Lower lobe of right lung (tissue), 2 donors: Measurements from ENCODE around the gene IQCH. TPM values are rescaled to one million over a fixed set of nuclear protein-coding genes. Genes with fewer than 3 reads are reported as not detected.

Experiments
- ATAC-seq, 2 donors: fragments of 200-7000 bp; cut with Tn5 transposase; one replicate each; pipeline ENCODE4 v1.9.1; 2020 to 2022; ENCODE audit warnings: mild to moderate bottlenecking in 2 of 2, moderate library complexity in 2 of 2
- DNase-seq: peaks from one replicate; pipeline ENCODE4 v3.0.0-alpha.2; 2020
- H3K27ac ChIP-seq: fragments of 200-600 bp; one replicate; pipeline ENCODE4 v1.8.0; 2022
- H3K27me3 ChIP-seq: fragments of 200-600 bp; one replicate; pipeline ENCODE4 v1.8.0; 2022; ENCODE audit warnings: low read depth
- H3K36me3 ChIP-seq: fragments of 200-600 bp; one replicate; pipeline ENCODE4 v1.8.0; 2022; ENCODE audit warnings: mild to moderate bottlenecking
- H3K4me1 ChIP-seq: fragments of 200-600 bp; one replicate; pipeline ENCODE4 v1.8.0; 2022
- H3K4me3 ChIP-seq: fragments of 200-600 bp; one replicate; pipeline ENCODE4 v1.8.0; 2022; ENCODE audit warnings: mild to moderate bottlenecking
- H3K9me3 ChIP-seq: fragments of 200-600 bp; one replicate; pipeline ENCODE4 v1.8.0; 2022
- intact Hi-C: fragments of 100-400 bp; cut with DNase I; formaldehyde crosslinking; loops from one replicate; pipeline ENCODE4 v1.11.0; 2022
- total RNA-seq: library from RNA; stranded (reverse); fragmentation: NEBNext Ultra II Directional; extraction: Animal tissue kit (Norgen Biotek cat#: 25700); gene quantifications from one replicate; pipeline ENCODE4 v1.2.1, GENCODE V29; 2021
- TF ChIP-seq, protein P1 (sequence below): fragments of 200-600 bp; IDR thresholded peaks from one replicate; pipeline ENCODE4 v1.8.0; 2022; ENCODE audit warnings: antibody characterized with exemption, mild to moderate bottlenecking
- donor health status: DM: no; HTN: yes; CAD: no; lungs with severe emphysema.

IQCH gene
- total RNA-seq, 1 donor from 2014 or later = 2.3 TPM

DNA sequence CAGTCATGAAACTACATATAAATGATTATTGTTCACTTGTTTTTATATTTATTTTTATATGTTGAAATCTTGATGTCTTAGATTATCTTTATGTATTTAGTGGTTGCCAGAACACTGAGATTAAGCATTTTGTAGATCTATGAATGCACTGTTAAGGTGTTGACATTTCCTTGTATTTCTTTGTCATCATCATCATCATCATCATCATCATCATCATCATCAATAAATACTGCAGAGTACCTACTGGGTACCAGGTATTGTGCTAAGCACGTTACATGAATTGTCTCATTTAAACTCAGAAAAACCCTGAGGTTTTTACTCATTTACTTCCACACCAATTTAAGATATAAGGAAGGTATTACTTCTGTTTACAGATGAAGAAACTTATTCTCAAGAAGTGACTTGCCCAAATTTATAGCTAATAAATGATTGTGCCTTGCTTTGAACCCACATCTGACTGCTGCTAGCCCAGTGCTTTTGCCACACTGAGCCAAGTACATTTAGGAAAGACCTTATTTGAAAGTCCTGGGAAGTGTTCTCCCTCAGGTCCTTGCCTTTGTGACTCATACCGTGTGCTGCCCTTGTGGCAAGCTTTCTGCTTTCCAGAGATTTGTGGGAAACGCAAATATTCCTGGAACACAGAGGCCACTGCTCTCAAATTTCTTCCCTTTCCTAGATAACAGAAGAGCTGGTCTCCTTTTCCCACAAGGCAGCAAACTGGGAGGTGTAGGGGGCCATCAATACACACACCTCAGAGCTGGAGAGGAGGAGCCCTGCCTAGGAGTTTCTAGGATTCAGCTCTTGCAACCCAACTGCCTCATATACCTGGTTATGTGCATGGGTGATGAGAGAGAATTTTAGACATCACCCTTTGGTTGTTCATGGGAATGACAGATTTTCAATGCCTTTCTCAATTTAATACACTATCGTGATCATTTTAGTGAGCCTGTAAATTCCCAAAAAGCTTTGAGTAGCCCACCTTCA lies 150.9 kb downstream of the IQCH start:
- H3K4me3 ChIP-seq = no peak overlapping the region
- no peak for DNase-seq
- H3K4me1 ChIP-seq = no peaks in the 10 kb centered on the region
- no peaks in the 10 kb centered on the region for H3K27me3 ChIP-seq
- TF ChIP-seq, protein P1, sequence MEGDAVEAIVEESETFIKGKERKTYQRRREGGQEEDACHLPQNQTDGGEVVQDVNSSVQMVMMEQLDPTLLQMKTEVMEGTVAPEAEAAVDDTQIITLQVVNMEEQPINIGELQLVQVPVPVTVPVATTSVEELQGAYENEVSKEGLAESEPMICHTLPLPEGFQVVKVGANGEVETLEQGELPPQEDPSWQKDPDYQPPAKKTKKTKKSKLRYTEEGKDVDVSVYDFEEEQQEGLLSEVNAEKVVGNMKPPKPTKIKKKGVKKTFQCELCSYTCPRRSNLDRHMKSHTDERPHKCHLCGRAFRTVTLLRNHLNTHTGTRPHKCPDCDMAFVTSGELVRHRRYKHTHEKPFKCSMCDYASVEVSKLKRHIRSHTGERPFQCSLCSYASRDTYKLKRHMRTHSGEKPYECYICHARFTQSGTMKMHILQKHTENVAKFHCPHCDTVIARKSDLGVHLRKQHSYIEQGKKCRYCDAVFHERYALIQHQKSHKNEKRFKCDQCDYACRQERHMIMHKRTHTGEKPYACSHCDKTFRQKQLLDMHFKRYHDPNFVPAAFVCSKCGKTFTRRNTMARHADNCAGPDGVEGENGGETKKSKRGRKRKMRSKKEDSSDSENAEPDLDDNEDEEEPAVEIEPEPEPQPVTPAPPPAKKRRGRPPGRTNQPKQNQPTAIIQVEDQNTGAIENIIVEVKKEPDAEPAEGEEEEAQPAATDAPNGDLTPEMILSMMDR = no peak
- no peaks in the 10 kb centered on the region for H3K9me3 ChIP-seq
- ATAC-seq = no peak
- no peaks in the 10 kb centered on the region for H3K36me3 ChIP-seq
- no peak overlapping the region for H3K27ac ChIP-seq
- intact Hi-C loops = no loop called here

DNA sequence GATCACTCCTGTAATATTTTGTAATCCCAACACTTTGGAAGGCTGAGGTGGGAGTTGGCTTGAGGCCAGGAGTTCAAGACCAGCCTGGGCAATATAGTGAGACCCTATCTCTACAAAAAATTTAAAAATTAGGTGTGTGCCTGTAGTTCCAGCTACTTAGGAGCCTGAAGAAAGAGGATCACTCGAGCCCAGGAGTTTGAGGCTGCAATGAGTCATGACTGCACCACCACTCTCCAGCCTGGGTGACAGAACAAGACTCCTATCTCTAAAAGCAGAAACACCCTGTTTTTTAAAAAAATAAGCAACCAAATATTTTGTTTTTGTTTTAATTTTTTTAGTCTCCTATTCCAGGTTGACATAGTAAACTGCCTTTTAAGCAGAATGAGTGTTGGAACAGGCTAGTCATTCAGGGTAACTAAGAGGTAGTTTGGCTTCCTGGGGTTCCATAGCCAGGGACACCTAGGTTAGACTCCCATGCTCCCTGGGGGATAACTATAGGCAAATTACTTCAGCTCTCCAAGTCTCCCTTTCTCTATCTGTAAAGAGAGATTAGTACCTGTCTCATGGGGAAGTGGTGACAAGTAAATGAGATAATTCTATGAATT lies 151.8 kb downstream of the IQCH start:
- no peak overlapping the region for H3K27ac ChIP-seq
- ATAC-seq (no peak), DNase-seq (no peak)
- TF ChIP-seq, protein P1 = no peak
- no peak overlapping the region for H3K4me3 ChIP-seq
- intact Hi-C loops = no loop called here
- no peaks in the 10 kb centered on the region for H3K9me3 ChIP-seq
- no peaks in the 10 kb centered on the region for H3K4me1 ChIP-seq
- no peaks in the 10 kb centered on the region for H3K27me3 ChIP-seq
- no peaks in the 10 kb centered on the region for H3K36me3 ChIP-seq

GRCh38 chr15:67407786-67408185 lies 153.2 kb downstream of the IQCH start:
- ATAC-seq (no peak), DNase-seq (no peak)
- intact Hi-C loops = no loop called here
- Histone ChIP-seq H3K9me3 (no peaks in the 10 kb centered on the region), H3K4me3 (no peak overlapping the region), H3K27ac (no peak overlapping the region), H3K36me3 (no peaks in the 10 kb centered on the region), H3K4me1 (no peaks in the 10 kb centered on the region), H3K27me3 (no peaks in the 10 kb centered on the region)
- TF ChIP-seq, protein P1 = no peak

DNA sequence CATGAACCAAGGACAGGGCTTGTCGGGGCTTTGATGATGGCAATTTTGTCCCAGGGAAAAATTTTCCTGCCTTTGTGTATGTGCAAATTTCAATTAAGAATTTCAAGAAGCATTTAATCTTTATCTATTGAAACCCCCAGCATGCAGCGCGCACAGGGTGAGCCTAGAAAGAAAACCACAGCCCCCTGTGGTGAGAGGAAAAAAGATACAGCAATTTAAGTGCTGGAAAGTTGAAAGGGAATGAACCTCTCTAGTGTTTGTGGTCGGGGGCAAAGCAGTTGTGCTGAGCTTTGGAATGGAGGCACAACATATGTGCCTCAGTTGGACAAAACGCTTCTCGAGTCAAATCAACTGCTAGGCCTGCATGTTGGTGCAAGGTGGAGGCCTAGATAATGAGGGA lies 154.6 kb downstream of the IQCH start:
- Histone ChIP-seq H3K27ac (no peak overlapping the region), H3K4me1 (peaks cover 5% of the 10 kb centered on the region), H3K36me3 (no peaks in the 10 kb centered on the region), H3K9me3 (no peaks in the 10 kb centered on the region), H3K4me3 (no peak overlapping the region), H3K27me3 (no peaks in the 10 kb centered on the region)
- ATAC-seq (no peak), DNase-seq (no peak)
- TF ChIP-seq, protein P1 = no peak
- intact Hi-C loops = no loop called here

DNA sequence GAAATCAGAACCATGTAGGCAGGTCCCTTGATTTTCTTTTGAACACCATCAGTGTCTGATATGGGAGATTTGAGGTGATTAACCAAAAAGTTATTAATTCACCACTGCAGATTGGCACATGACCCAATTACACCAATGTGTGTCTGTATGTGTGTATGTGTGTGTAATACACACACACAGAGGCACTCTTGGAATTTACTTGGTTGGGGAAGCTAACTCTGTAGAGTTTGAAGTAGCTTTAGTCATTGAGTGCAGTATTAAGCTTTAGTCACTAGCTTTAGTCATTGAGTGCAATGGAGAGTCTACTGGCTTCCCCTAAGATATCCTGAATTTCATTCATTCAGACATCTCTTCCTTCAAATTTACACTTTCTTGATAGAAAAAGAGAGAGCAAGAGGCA lies 156.9 kb downstream of the IQCH start:
- Histone ChIP-seq H3K36me3 (no peaks in the 10 kb centered on the region), H3K27ac (no peak overlapping the region), H3K9me3 (no peaks in the 10 kb centered on the region), H3K4me3 (no peak overlapping the region), H3K4me1 (peaks cover 8% of the 10 kb centered on the region), H3K27me3 (no peaks in the 10 kb centered on the region)
- ATAC-seq (no peak), DNase-seq (no peak)
- TF ChIP-seq, protein P1 = no peak
- intact Hi-C loops = no loop called here
